GM21423 (cell line): ENCODE results near the gene TPX2.
"Not testable (repeated sequence)": the region's sequence is repeated elsewhere in the genome, so short reads cannot be mapped to it uniquely, and the experiment has no call there.

ENCODE experiments used
- ATAC-seq: cut with Tn5 transposase; IDR thresholded peaks from one replicate; pipeline ENCODE4 v1.9.1; 2021; ENCODE audit warnings: mild to moderate bottlenecking, moderate library complexity; ENCODE audit not compliant: unreplicated experiment

Gene TPX2

DNA sequence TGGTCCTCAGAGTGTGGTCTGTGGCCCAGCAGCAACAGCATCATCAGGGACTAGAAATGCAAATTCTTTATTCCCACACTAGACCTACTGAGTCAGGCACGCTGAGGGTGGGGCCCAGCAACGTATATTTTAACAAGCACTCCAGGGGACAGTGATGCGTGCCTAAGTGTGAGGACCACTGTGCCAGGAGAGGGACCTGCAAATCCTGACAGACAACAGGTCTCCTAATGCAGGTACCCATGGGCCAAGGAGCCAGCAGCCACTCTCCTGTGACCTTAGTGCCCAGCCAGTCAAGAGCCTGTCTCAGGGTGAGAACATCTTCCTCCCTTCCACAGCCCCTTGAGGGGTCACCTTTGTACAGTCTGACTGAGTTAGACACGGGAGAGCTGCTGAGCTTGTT, 72.1 kb downstream of the TPX2 start:
- ATAC-seq: no peak

DNA sequence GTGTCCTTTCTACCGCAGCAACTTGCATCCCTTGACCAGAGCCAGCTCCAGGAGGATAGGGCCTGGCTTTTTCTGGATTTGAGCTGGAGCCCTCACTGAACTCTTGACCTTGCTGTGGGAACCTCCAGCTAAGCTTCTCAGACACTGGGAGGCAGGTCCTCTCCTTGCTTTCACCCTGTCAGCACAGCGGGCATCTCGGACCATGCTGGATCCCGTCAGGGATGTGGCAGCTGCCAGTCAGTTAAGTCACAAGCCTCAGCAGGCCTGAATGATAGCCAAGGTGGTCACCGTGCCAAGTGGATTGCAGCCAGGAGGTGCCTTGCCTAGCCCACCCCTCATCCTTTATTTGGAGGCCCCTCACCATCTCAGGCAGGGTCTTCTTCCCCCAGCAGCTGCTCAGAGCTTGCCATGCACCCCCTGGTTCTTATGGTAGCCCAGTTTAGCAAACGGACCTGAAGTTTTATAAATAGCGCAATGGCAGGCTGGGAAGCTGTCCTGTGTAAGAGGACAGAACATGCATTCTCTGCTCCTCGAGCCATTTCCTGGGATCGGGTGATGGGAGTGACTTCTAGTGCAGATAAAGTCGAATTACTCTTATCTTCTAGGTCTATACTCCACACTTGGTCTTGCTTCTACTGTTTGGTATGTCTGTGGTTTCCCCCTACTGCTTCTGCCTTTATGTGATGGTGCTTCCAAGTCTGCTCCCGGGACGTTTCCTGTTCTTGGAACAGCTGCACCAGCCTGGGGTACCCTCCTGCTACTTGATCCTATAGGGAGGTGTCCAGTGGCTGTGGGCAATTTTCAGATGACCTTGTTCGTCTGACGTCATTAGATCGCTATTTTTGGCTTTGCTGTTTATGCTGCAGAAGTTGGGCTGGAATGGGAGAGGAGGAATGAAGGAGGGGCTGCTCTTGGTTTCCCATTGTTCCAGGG, 73.0 kb downstream of the TPX2 start:
- no peak for ATAC-seq

DNA sequence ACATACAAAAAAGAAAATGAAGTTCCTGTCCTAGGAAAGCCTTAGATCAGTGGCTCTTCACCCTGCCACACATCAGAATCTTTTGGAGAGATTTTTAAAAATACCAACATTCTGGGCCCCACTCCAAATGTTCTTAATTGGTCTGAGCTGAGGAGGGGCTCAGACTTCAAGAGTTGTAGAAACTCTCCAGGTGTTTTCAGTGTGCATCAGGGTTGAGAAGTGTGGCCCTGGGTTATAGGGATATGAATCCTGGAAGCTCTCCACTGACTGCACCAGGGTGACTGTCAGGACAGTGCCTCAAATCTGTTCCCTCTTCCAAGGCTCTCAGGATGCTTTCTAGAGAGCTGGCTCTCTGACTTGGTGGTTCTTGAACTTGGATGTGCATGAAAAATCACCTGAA, 74.5 kb downstream of the TPX2 start:
- ATAC-seq: no peak

DNA sequence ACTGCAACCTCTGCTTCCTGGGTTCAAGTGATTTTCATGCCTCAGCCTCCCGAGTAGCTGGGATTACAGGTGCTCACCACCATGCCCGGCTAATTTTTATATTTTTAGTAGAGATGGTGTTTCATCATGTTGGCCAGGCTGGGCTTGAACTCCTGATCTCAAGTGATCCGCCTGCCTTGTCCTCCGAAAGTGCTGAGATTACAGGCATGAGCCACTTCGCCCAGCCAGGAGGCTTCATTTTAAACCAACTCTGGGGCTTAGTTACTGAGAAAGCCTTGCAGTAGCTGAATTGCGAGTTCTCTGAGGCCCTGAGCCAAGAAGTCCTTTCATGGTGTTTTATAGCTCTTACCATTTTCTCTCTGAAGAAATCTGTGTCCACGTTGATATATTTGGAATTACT, 75.1 kb downstream of the TPX2 start:
- not testable (repeated sequence) for ATAC-seq

DNA sequence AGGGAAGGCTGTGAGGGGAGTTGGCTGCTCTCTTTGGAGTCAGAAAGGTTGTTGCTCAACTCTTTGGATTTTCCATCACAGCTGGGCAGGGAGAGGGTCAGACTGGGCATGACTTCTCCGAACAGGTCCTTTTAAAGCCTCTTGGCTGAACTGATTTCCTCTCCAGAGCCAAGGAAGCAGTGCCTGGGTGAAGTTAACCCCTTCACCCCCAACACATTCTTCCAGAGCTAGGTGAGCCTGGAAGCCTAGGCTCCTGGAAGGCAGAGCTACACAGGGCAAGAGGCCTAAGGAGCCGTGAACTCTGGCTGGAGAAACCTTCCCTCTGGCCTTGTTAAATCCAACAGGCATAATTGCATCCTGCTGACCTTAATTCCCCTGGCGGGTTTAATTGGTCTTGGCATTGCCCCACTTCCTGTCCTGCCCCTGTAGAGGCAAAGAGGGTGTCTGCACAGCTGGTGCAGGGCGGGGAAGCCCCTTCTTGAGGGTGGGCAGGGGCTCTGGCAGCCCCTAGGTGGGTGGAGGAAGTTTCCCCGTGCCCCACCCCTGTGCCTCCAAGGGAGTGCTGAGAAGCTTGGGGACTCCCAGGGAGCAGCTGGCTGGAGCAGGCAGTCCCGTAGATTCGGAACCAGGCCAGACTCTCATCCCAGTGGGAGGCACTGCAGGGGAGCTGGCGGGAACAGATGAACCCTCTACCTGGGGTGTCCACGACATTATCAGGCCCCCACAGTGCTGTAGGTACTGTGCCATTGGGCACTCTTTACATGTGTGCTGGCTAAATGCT, 76.5 kb downstream of the TPX2 start:
- no peak for ATAC-seq

DNA sequence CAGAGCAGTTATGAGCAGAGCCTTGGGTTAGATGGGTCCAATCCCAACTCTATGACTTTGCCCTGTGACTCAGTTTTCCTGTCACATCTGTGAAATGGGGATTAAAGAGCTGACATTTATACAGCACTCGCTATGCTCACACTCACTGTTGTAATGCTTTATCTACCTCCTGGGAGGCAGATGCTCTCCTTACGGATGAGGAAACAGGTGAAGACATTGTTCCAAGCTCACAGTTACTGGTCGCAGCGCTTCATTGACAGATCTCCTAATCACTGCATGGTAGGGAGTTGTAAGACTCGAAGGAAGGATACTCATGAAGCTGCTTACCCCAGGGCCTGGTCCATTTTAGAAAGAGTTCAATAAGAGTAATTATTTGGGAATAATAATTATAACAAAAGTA, 77.1 kb downstream of the TPX2 start:
- no peak for ATAC-seq

DNA sequence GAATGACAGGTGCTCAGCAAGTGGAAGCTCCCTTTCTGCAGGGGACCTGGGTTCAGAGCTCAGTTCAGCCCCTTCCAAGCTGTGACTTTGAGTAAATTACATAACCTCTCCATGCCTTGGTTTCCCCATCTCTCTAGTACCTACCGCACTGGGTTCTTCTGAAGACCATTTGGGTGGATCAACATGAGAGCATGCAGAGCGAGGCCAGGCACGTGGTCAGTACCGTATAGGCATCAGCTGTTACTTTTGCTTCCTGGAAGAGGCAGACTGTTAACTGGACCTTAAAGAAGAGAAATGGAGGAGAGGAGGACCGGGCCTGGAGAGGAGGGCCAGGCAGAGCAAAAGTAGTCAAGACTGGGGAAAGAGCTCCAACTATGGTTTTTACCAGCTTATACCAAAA, 78.4 kb downstream of the TPX2 start:
- no peak for ATAC-seq

DNA sequence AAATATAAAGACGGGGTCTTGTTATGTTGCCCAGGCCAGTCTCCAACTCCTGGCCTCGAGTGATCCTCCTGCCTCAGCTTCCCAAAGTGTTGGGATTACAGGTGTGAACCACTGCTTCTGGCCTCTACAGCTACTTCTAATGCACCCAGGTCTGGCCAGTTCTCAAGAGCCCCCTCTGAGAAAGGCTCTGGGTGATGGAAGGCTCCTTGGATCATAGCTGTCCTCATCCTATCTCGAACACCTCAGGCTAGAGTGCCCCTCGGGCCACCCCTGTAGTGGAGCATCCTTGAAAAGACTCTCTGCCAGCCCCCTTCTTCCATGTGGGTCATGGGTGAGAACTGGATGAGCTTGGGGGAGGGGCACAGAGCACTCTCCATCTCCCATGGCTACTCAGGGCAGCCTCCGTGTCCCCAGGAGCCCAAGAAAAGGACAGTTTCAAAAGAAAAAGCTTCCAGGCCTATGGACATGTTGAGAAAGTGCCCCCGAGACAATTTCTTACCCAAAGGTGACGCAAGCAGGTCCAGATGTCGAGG, 79.4 kb downstream of the TPX2 start:
- ATAC-seq: no peak

DNA sequence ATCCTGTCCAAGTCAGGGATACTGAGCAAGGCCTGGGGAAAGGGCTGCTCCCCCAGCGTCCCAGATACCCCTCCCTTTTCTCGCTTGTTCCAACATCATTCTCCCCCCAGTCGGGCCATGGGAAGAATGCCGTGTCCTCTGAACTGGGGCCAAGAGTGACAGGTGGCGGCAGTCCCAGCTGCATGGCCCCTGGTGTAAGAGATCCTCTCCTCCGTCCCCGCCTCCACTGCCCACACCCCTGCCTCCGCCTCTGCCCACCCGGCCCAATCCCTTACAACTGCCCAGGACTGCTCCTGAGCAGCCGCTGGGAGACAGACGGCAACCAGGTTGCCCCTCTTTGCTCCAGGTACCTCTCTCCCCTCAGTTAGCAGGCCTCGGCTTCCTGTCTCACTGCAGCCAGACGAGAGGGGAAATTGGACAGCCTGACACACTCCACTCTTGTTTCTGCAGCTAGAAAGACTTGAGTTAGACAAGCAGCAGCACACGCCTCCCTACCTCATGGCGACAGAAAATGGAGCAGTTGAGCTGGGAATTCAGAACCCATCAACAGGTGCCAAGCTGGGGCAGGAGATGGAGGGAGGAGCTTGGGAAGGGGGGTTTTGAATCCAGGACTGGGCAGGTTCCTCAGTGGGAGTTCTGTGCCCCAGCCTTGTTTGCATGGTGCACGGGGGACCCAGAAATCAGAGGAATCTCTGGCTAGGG, 80.1 kb downstream of the TPX2 start, which contains the start of gene MYLK2:
MYLK2 (plus strand) TSS at position 274 of the 702 bp plus-strand sequence; CDS start at position 499, 225 bp downstream.
- no peak for ATAC-seq

DNA sequence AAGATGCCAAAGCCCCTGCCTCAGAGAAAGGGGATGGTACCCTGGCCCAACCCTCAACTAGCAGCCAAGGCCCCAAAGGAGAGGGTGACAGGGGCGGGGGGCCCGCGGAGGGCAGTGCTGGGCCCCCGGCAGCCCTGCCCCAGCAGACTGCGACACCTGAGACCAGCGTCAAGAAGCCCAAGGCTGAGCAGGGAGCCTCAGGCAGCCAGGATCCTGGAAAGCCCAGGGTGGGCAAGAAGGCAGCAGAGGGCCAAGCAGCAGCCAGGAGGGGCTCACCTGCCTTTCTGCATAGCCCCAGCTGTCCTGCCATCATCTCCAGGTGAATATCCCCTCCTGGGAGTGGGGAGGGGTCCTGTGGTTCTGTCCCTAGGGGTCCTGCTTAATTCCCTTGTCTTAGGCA, 81.1 kb downstream of the TPX2 start:
- ATAC-seq: no peak

DNA sequence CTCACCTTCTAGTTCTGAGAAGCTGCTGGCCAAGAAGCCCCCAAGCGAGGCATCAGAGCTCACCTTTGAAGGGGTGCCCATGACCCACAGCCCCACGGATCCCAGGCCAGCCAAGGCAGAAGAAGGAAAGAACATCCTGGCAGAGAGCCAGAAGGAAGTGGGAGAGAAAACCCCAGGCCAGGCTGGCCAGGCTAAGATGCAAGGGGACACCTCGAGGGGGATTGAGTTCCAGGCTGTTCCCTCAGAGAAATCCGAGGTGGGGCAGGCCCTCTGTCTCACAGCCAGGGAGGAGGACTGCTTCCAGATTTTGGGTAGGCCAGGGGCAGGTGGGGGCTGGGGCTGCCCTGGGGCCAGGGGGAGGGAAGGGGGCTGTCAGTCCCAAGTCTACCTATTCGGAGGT, 82.3 kb downstream of the TPX2 start:
- ATAC-seq: no peak

DNA sequence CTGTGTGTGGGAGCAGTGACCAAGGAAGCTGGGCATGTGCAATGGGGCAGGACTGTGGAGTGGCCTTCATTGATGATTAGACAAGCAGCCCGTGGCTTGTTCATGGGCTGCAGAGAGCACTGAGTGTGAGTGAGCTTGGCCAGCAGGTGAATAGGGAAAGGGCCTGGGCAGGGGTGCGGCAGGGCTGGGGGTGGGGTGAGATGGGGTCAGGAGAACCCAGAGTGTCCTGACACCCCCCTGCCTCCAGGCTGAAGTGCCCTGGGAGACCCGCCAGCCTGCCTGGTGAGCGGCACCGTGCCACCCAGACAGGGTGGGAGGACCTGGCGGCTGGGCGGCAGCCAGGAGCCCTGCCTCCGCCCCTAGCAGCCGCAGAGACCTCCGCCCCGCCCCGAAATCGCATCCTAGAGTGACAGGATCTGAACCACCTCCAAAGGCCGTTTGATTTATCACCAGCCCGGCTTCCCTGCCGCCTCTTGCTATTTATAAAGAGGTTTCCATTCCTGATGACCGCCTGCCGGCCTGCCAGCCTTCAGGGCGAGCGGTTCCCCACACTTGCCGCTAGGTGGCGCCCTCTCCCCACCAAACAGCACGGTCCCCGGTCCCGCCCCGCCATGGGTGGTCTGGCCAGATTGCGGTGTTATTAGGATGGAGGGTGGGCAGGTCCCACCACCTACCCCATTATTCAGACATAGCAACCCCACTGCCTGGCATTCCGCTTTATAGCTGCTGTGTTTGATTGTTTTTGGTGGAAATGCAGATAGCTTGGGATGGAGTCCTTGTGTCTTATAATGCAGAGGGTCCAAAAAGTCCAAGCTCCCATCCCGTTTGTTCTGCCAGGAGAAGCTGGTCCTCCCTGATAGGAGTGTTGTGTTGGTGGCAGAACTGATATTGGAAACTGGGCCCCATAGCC, 83.6 kb downstream of the TPX2 start:
- no peak for ATAC-seq

DNA sequence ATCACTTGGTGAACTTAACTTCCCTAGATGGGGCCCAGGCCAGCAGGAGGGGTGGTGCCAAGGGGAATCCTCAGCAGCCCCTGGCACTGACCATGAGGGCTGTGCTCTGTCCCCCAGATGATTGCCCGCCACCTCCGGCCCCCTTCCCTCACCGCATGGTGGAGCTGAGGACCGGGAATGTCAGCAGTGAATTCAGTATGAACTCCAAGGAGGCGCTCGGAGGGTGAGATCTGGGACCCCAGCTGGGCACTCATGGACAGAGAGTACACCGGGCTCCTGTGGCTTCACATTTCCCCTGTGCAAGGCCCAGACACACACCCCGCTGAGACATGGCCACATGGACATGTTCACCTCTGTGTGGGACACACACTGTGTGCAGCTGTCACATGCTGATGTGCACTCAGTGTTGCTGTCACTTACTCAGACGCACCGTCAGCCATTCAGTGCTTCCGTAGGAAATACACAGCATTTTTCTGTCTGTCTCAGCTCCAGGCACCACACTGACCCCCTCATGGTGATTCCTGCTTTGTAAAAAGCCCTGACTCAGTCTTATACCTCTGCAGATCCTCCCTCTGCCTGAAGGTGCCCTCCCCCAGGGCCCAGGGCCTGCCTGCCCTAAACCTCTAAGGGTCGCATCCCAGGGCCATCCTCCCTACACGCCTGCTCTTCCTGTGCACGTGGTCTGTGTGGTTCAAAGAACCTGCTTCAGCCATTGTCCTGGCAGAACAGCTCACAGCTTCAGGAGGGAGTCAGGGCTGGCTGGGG, 84.5 kb downstream of the TPX2 start:
- ATAC-seq: no peak

DNA sequence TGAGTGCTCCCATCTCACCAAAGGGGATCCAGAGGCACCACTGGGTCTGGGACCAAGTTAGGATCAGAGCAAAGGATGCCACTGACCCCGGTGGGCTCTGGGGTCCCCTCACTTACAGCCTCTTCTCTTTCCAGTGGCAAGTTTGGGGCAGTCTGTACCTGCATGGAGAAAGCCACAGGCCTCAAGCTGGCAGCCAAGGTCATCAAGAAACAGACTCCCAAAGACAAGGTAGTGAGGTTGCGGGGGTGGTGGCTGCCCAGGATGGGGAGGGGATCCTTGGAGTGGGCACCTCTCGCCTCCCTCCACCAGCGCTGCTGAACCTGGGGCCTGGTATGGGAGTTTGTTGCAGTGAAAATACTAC, 85.0 kb downstream of the TPX2 start:
- ATAC-seq: no peak

DNA sequence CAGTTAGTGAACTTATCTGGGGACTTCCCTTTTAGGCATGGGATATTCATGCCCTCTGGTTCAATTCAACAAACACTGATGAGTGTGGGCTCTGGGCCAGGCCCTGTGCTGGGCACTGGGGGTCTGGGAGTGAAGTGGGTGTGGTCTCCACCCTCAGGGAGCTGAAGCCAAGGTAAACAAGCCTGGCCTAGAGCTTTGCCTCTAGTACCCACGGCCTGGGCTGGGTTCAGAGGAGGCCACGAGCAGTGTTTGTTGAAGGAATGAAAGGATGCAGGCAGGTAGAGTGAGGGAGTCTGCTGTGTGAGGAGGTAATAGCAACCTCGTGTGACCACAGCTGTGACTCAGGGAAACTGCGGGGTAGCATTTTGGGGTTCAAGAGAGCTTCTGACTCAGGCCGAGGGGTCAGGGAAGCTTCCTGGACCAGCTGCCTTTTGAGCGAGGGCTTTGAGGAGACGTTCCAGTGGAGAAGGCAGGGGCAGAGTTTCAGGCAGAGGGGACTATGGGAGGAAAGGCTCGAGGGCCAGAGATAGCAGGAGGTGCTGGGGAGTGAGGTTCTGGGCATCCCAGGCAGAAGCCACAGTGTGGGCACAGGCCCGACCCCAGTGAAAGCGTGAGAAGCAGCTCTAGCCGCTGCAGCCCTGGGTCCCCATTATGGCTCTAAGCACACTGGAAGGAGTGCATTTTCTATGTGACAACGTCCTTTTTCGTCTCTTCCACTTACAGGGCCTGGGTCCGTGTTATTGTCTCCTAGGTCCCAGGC, 85.6 kb downstream of the TPX2 start:
- ATAC-seq: no peak

DNA sequence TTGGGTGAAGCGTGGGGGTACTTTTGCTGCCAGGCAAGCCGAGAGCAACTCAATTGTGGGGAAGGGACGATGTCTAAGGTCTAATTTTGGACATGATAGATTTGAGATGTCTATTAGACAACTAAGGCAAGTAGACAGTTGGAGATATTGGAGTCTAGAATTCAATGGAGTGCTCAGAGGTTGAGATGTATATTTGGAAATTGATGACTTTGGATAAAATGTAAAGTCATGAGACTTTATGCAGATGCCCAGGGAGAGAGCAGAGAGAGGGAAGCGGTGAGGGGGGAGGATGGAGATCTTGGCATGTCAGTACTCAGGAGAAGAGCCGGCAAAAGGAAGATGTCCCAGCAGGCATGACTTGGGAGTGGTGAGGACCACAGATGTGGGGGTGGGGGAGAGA, 87.0 kb downstream of the TPX2 start:
- ATAC-seq: no peak

DNA sequence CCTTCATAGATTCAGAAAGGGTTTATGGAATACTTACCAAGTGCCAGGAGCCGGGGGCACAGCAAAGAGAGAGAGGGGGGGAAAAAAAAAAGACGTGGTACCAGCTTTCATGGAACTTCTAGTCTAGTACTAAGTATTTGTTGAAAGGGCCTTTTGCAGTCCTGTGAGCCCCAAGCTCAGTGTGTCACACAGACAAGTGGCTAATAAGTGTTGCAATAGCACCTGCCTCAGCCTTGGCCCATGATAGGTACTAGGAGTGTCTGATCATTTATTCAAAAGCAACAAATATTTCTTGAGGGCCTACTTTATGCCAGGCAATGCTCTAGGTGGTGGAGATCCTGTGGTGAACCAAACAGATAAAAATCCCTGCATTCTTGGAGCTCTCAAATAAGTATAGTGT, 88.0 kb downstream of the TPX2 start:
- ATAC-seq: no peak

DNA sequence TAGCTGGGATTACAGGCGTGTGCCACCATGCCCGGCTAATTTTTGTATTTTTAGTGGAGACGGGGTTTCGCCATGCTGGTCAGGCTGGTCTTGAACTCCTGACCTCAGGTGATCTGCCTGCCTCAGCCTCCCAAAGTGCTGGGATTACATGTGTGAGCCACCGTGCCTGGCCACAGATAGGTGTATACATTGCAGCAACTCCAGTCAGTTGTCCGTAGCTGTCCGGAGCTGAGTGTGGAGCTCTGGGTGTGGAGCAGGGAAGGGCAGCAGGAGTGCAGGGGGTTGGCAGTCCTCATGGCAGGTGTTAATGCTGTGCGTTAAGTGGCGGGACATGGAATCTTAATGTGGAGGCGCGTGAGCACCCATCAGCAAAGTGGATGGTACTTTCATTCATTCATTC, 88.9 kb downstream of the TPX2 start:
- not testable (repeated sequence) for ATAC-seq

DNA sequence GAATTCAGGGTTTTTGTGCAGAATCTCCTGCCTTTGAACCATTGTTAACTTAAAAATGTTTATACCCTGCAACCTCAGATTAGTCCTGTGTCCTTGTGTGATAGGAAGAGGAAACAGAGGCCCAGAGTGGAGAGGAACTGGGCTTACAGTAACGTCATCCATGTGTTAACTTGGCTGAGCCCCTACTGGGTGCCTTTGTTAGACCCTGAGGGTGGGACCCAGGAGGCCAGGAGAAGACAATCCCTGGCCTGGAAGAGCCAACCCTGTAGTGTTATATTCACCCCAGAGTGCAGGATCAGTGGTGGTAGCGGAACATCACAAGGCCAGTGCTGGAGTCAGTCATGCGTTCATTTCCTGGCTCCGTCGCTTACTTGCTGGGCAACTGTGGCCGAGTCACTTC, 90.6 kb downstream of the TPX2 start:
- ATAC-seq: no peak
